ENCODE data around the gene KIRREL3. TPM values are rescaled to one million over a fixed set of nuclear protein-coding genes. Genes with fewer than 3 reads are reported as not detected.

The KIRREL3 gene
- total RNA-seq, 4 donors from 2014 or later, result 0.82 to 15.7 (median 1.4) TPM; not detected in 1

DNA sequence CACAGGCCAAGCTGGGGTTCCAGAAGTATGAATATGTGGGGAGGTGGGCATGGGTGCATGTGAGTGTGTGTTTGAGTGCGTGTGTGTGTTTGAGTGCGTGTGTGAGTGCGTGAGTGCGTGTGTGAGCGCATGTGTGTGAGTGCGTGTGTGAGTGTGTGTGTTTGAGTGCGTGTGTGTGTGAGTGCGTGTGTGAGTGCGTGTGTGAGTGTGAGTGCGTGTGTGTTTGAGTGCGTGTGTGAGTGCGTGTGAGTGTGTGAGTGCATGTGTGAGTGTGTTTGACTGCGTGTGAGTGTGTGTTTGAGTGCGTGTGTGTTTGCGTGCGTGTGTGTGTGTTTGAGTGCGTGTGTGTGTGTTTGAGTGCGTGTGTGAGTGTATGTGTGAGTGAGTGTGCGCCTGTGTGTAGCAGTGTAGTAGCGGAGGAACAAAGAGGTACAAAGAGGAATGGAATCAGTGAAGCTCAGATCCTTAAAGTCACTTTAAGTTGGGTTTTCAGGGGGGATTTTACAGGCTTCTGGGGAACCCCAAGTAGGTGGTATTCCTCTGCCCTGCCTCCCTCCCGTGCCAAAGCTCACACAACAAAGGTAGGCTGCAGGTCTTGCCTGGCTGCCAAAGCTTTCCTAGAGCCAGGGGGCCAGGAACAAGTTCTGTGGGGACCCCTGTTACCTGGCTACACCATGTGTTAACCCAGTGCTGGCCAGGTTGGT, 137.1 kb downstream of the KIRREL3 start:
- DNase-seq, result no peak
- Histone ChIP-seq H3K27me3 (no peaks in the 10 kb centered on the region), H3K36me3 (no peaks in the 10 kb centered on the region), H3K27ac (no peak overlapping the region), H3K9me3 (no peaks in the 10 kb centered on the region), H3K4me1 (no peaks in the 10 kb centered on the region), H3K4me3 (no peak overlapping the region)
- 65 to 72% methylated on average over 12 to 21 of the region's 21 CpGs for WGBS, 2 donors (ENCODE audit: low coverage in 1 of 2)
- intact Hi-C loops (cut with DNase I; ENCODE audit: low total_unique reads) (no loop called here), in situ Hi-C loops (cut with MboI; ENCODE audit: low pct_ligation_motif_present in 1 of 4, low pct_unique_long_range_greater_than_20kb in 1 of 4, low sequenced_read_pairs in 3 of 4) (no loop called here)
- no peak for TF ChIP-seq POLR2AphosphoS5 (IDR thresholded peaks at IDR 0.05)
- TF ChIP-seq, protein P1, sequence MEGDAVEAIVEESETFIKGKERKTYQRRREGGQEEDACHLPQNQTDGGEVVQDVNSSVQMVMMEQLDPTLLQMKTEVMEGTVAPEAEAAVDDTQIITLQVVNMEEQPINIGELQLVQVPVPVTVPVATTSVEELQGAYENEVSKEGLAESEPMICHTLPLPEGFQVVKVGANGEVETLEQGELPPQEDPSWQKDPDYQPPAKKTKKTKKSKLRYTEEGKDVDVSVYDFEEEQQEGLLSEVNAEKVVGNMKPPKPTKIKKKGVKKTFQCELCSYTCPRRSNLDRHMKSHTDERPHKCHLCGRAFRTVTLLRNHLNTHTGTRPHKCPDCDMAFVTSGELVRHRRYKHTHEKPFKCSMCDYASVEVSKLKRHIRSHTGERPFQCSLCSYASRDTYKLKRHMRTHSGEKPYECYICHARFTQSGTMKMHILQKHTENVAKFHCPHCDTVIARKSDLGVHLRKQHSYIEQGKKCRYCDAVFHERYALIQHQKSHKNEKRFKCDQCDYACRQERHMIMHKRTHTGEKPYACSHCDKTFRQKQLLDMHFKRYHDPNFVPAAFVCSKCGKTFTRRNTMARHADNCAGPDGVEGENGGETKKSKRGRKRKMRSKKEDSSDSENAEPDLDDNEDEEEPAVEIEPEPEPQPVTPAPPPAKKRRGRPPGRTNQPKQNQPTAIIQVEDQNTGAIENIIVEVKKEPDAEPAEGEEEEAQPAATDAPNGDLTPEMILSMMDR (IDR thresholded peaks at IDR 0.05), result no peak
- no peak for TF ChIP-seq EP300 (IDR thresholded peaks at IDR 0.05; ENCODE audit: low read depth)
- TF ChIP-seq POLR2A (IDR thresholded peaks at IDR 0.05), result no peak

DNA sequence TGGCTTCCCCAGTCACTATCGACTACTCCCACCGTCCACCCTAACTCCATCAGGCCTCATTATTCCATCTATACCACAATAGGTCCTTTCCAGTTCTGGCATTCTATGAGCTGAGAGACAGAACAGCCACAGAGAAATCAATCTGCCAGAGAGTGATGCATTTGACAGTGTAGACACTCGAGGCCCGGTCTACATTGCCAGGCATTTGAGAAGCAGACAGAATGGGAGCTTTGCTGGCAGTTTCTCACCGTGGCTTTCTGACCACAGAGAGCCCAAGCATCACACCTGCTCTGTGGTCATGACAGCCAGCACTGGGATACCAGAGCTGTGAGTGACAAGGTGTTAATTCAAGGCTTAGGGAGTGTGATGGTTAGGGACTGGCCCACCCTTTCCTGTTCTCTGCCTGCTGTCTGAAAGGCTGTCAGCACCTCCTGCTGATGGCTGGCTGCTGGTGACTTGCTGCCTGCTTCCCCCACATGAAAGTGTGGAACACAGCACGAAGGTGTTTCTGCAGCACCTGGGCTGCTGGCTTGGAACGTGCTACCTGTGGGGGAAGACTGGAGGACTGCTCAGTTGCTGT, 137.8 kb downstream of the KIRREL3 start:
- in situ Hi-C loops (cut with MboI; ENCODE audit: low pct_ligation_motif_present in 1 of 4, low pct_unique_long_range_greater_than_20kb in 1 of 4, low sequenced_read_pairs in 3 of 4) (no loop called here), intact Hi-C loops (cut with DNase I; ENCODE audit: low total_unique reads) (no loop called here)
- 66 to 100% methylated on average over 1 to 7 of the region's 7 CpGs for WGBS, 2 donors (ENCODE audit: low coverage in 1 of 2)
- no peaks in the 10 kb centered on the region for H3K36me3 ChIP-seq
- H3K4me1 ChIP-seq, result no peaks in the 10 kb centered on the region
- H3K4me3 ChIP-seq, result no peak overlapping the region
- DNase-seq, result no peak
- no peaks in the 10 kb centered on the region for H3K27me3 ChIP-seq
- no peaks in the 10 kb centered on the region for H3K9me3 ChIP-seq
- TF ChIP-seq, protein P1 (IDR thresholded peaks at IDR 0.05), result no peak
- TF ChIP-seq POLR2A (IDR thresholded peaks at IDR 0.05), result no peak
- no peak for TF ChIP-seq POLR2AphosphoS5 (IDR thresholded peaks at IDR 0.05)
- TF ChIP-seq EP300 (IDR thresholded peaks at IDR 0.05; ENCODE audit: low read depth), result no peak
- H3K27ac ChIP-seq, result no peak overlapping the region

DNA sequence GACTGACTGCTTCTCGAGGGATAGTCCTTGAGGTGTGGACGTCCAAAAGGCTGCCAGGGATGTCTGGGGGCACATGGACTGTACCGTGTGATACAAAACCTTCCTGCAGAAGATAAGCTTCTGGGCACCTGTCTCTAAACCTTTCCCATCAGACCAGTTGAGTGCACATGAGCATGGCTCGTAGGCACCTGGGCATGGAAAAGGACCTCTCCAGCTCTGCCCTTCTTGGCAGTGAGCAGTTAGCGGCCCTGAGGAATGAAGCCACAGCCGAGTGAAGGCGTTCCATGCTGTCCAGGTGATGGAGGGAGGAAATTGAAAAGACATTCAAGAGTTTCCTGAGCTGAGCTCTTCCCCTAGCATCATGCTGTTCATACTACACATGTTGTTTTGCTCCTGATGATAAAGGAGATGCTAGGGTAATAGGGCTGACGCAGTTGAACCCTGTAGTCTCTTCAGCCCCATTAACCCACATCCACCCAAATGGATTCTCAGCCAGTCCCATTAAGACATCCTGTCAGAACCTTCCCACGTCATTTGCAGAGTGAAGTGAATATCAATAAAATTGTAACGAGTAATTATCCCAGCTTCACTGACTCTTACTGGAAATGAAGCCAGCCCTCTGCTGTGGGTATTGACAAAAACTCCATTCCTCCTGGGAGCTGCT, 138.6 kb downstream of the KIRREL3 start:
- TF ChIP-seq, protein P1 (IDR thresholded peaks at IDR 0.05), result no peak
- TF ChIP-seq POLR2AphosphoS5 (IDR thresholded peaks at IDR 0.05), result no peak
- no peak for TF ChIP-seq POLR2A (IDR thresholded peaks at IDR 0.05)
- TF ChIP-seq EP300 (IDR thresholded peaks at IDR 0.05; ENCODE audit: low read depth), result no peak
- no peak overlapping the region for H3K27ac ChIP-seq
- in situ Hi-C loops (cut with MboI; ENCODE audit: low pct_ligation_motif_present in 1 of 4, low pct_unique_long_range_greater_than_20kb in 1 of 4, low sequenced_read_pairs in 3 of 4), result no loop called here
- no peak for DNase-seq
- intact Hi-C loops (cut with DNase I; ENCODE audit: low total_unique reads), result no loop called here
- no peaks in the 10 kb centered on the region for H3K36me3 ChIP-seq
- no peaks in the 10 kb centered on the region for H3K9me3 ChIP-seq
- WGBS, 2 donors (ENCODE audit: low coverage in 1 of 2), result 68 to 75% methylated on average over 3 to 10 of the region's 10 CpGs
- H3K4me1 ChIP-seq, result no peaks in the 10 kb centered on the region
- H3K27me3 ChIP-seq, result no peaks in the 10 kb centered on the region
- no peak overlapping the region for H3K4me3 ChIP-seq
